Transverse colon (tissue), 4 donors: Measurements from ENCODE around the gene ANXA1. TPM values are rescaled to one million over a fixed set of nuclear protein-coding genes. Genes with fewer than 3 reads are reported as not detected.

Experiments
- DNase-seq: peaks from one replicate; pipeline ENCODE4 v3.0.0-alpha.2; 2019
- H3K27ac ChIP-seq, 4 donors: fragments of 200-600 bp; sonication (generic); 2 replicates each; pipeline ENCODE4 v1.5.1; 2016 to 2018; ENCODE audit warnings: inconsistent platforms in 4 of 4
- H3K27me3 ChIP-seq: fragments of 200-600 bp; sonication (generic); 2 replicates; pipeline ENCODE4 v1.5.1; 2017; ENCODE audit warnings: inconsistent platforms
- H3K36me3 ChIP-seq, 4 donors: fragments of 200-600 bp; sonication (generic); 2 replicates each; pipeline ENCODE4 v1.5.1; 2017 to 2019; ENCODE audit warnings: inconsistent platforms in 4 of 4
- H3K4me1 ChIP-seq, 4 donors: fragments of 200-600 bp; sonication (generic); 2 replicates each; pipeline ENCODE4 v1.5.1; 2017 to 2020; ENCODE audit warnings: inconsistent platforms in 4 of 4
- H3K4me3 ChIP-seq, 4 donors: fragments of 200-600 bp; sonication (generic); 1 replicate in 1 of 4; 2 replicates in 3 of 4; pipeline versions ENCODE4 v1.5.1 to v1.6.1; 2017 to 2019; ENCODE audit warnings: inconsistent platforms in 4 of 4
- H3K9me3 ChIP-seq, 2 donors: fragments of 200-600 bp; sonication (generic); 2 replicates each; pipeline ENCODE4 v1.5.1; 2017 to 2019; ENCODE audit warnings: inconsistent platforms in 2 of 2
- EP300 ChIP-seq: sonication (generic); formaldehyde crosslinking; IDR thresholded peaks from one replicate; pipeline ENCODE4 v1.6.1; 2017; ENCODE audit warnings: antibody characterized with exemption, low read depth
- POLR2A ChIP-seq: fragments of 450-650 bp; IDR thresholded peaks from one replicate; pipeline ENCODE4 v1.6.1; 2016; ENCODE audit warnings: antibody characterized with exemption, mild to moderate bottlenecking, moderate library complexity
- POLR2AphosphoS5 ChIP-seq, 3 donors: sonication (generic); formaldehyde crosslinking; IDR thresholded peaks; one replicate each; pipeline ENCODE4 v1.6.1; 2016; ENCODE audit warnings: antibody characterized with exemption in 3 of 3
- WGBS, 2 donors: methylation state at CpG; one replicate each; pipeline ENCODE4 v1.1.5; 2018; ENCODE audit warnings: low coverage in 1 of 2; 5-methylcytosine and 5-hydroxymethylcytosine counted together
- in situ Hi-C, 4 donors: fragments of 200-750 bp; cut with MboI; loops; one replicate each; pipeline versions ENCODE4 v1.15.0 to v1.15.1; 2017; ENCODE audit warnings: low sequenced_read_pairs in 3 of 4, low pct_ligation_motif_present in 1 of 4, low pct_unique_long_range_greater_than_20kb in 1 of 4
- intact Hi-C: fragments of 100-400 bp; cut with DNase I; formaldehyde crosslinking; loops from one replicate; pipeline ENCODE4 v1.15.1; 2023; ENCODE audit warnings: low total_unique reads
- total RNA-seq, 4 donors: library from RNA; depleted of rRNA; stranded (reverse); fragments of >200 nt; gene quantifications; one replicate each; pipeline ENCODE4 v1.1.0, GENCODE V29; 2016
- TF ChIP-seq, protein P1 (sequence below), 5 experiments: fragments of 200-600 bp in 3 of 5; fragments of 450-650 bp in 2 of 5; sonication (generic) in 3 of 5; IDR thresholded peaks; 1 replicate in 2 of 5; 2 replicates in 3 of 5; pipeline ENCODE4 v1.5.1; 2016 to 2017; ENCODE audit warnings: antibody characterized with exemption in 5 of 5, inconsistent platforms in 3 of 5, mild to moderate bottlenecking in 2 of 5, moderate library complexity in 1 of 5

The ANXA1 gene
- total RNA-seq, 4 donors from 2014 or later = 33.3 to 160 (median 66.9) TPM

DNA sequence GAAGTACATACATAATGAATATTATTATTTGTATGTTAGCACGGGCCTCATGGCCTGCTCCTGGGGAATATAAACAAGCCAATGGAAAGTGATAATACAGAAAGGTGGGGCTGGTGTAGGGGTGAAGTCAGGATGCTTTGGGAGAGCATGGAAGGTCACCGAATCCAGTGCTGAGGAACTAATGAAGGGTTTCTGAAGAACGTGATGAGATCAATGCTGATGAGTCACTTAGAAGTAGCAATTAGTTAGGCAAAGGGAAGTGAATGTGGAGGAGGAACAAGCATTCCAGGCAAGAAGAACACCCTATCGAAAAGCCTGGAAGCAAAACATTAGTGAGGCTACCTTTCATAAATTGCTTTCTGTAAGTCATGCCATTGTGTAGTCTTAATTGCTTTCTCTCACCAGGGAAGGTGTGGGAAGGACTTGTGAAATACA, 2.1 kb downstream of the ANXA1 start:
- intact Hi-C loops (no loop called here), in situ Hi-C loops (no loop called here)
- H3K4me3 ChIP-seq = peak overlapping the region in 2 of 4 donors; percentile 17 to 49

DNA sequence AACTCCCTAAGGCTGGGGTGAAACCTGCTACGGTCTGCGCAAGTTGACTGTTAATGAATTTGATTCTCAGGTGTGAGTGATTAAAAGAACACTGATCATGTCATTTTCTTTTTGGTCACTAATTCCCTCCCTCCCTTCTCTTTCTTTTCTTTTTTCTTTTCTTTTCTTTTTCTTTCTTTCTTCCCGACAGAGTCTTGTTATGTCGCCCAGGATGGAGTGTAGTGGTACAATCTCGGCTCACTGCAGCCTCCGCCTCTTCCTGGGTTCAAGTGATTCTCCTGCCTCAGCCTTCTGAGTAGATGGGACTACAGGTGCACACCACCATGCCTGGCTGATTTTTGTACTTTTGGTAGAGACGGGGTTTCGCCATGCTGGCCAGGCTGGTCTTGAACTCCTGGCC, 2.6 kb downstream of the ANXA1 start:
- no peak for DNase-seq
- 70 to 75% methylated on average over 4 to 8 of the region's 8 CpGs for WGBS, 2 donors
- TF ChIP-seq, protein P1, sequence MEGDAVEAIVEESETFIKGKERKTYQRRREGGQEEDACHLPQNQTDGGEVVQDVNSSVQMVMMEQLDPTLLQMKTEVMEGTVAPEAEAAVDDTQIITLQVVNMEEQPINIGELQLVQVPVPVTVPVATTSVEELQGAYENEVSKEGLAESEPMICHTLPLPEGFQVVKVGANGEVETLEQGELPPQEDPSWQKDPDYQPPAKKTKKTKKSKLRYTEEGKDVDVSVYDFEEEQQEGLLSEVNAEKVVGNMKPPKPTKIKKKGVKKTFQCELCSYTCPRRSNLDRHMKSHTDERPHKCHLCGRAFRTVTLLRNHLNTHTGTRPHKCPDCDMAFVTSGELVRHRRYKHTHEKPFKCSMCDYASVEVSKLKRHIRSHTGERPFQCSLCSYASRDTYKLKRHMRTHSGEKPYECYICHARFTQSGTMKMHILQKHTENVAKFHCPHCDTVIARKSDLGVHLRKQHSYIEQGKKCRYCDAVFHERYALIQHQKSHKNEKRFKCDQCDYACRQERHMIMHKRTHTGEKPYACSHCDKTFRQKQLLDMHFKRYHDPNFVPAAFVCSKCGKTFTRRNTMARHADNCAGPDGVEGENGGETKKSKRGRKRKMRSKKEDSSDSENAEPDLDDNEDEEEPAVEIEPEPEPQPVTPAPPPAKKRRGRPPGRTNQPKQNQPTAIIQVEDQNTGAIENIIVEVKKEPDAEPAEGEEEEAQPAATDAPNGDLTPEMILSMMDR (IDR thresholded peaks at IDR 0.05) = no peak
- no peak for TF ChIP-seq POLR2AphosphoS5 (IDR thresholded peaks at IDR 0.05)
- no peak for TF ChIP-seq EP300
- TF ChIP-seq POLR2A = no peak
- peak overlapping the region; percentile 64 to 78 (median 75) for H3K27ac ChIP-seq
- peaks cover 0 to 5% (median 0%) of the 10 kb centered on the region in 4 donors for H3K36me3 ChIP-seq
- H3K4me1 ChIP-seq = peaks cover 0 to 55% (median 15%) of the 10 kb centered on the region in 4 donors
- H3K4me3 ChIP-seq = peak overlapping the region in 2 of 4 donors; percentile 17 to 49
- no peaks in the 10 kb centered on the region for H3K27me3 ChIP-seq
- in situ Hi-C loops (no loop called here), intact Hi-C loops (no loop called here)
- no peaks in the 10 kb centered on the region for H3K9me3 ChIP-seq

More for the DNA sequence above, 2.1 kb downstream of the ANXA1 start:
- Histone ChIP-seq H3K9me3 (no peaks in the 10 kb centered on the region), H3K4me1 (peaks cover 0 to 60% (median 19%) of the 10 kb centered on the region in 4 donors), H3K27me3 (no peaks in the 10 kb centered on the region), H3K27ac (peak overlapping the region; percentile 64 to 78 (median 75)), H3K36me3 (peaks cover 0 to under 1% (median 0%) of the 10 kb centered on the region in 4 donors)
- WGBS, 2 donors = 50 to 60% methylated on average over 4 of the region's 4 CpGs
- DNase-seq = no peak
- TF ChIP-seq, protein P1 (IDR thresholded peaks at IDR 0.05) = no peak
- TF ChIP-seq POLR2AphosphoS5 (IDR thresholded peaks at IDR 0.05) (no peak), EP300 (no peak), POLR2A (no peak)

DNA sequence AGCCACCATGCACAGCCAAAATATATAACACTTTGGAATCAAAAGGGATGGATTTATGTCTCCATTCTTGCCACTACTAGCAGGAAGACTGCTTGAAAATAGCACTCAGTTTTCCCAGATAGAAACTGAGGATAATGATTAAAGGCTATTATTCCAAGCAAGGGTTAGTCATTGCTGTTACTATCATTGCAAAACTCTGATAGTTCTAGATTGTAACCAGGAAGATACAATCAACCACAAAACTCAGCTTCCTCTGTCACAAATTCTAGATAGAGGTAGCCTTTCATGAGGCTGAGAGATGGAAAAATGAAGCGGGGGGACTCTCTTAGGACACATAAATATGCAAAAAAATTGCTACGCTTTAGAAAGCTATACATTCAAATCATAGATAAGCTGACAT, 3.1 kb downstream of the ANXA1 start:
- H3K4me1 ChIP-seq = peaks cover 0 to 50% (median 13%) of the 10 kb centered on the region in 4 donors

DNA sequence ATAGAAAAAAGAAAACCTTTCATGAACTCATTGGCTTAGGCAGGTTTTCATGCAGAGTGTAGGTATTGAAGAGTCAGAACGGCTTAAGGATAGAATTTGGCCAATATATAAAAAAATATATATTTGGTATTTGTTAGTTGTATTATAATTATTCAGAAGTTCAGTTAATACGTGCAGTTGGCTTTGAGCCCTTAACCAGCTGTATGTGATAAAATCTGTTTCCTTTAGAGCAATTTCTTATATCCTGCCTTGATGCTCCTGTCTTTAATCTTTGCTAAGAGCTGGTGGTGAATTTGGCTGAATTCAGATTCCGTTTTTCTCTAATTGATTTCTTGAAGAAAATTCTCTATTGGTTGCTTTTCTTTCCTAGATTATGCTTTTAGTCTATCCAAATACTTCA, 3.7 kb downstream of the ANXA1 start:
- TF ChIP-seq, protein P1 (IDR thresholded peaks at IDR 0.05) = no peak
- no peak for TF ChIP-seq POLR2A
- Histone ChIP-seq H3K4me3 (peak overlapping the region in 1 of 4 donors; percentile 5), H3K4me1 (peaks cover 0 to 44% (median 8%) of the 10 kb centered on the region in 4 donors), H3K27ac (peak overlapping the region in 2 of 4 donors; percentile 74 to 76), H3K9me3 (no peaks in the 10 kb centered on the region), H3K27me3 (no peaks in the 10 kb centered on the region), H3K36me3 (peaks cover 0 to 10% (median 3%) of the 10 kb centered on the region in 4 donors)
- WGBS, 2 donors = 60 to 75% methylated on average over 2 to 3 of the region's 3 CpGs
- intact Hi-C loops = no loop called here
- in situ Hi-C loops = no loop called here
- no peak for DNase-seq

More for the DNA sequence above, 3.1 kb downstream of the ANXA1 start:
- Histone ChIP-seq H3K9me3 (no peaks in the 10 kb centered on the region), H3K36me3 (peaks cover 0 to 7% (median under 1%) of the 10 kb centered on the region in 4 donors), H3K27ac (peak overlapping the region; percentile 64 to 78 (median 75)), H3K27me3 (no peaks in the 10 kb centered on the region), H3K4me3 (peak overlapping the region in 1 of 4 donors; percentile 49)
- DNase-seq = no peak
- intact Hi-C loops = no loop called here
- WGBS, 2 donors = 67 to 71% methylated on average over 2 of the region's 2 CpGs
- TF ChIP-seq POLR2AphosphoS5 (IDR thresholded peaks at IDR 0.05) = no peak
- no peak for TF ChIP-seq EP300
- TF ChIP-seq, protein P1 (IDR thresholded peaks at IDR 0.05) = no peak
- TF ChIP-seq POLR2A = no peak
- in situ Hi-C loops = no loop called here
